ENCODE data around the gene KLRC3.
"Not testable (repeated sequence)": the region's sequence is repeated elsewhere in the genome, so short reads cannot be mapped to it uniquely, and the experiment has no call there.

KLRC3 gene

DNA sequence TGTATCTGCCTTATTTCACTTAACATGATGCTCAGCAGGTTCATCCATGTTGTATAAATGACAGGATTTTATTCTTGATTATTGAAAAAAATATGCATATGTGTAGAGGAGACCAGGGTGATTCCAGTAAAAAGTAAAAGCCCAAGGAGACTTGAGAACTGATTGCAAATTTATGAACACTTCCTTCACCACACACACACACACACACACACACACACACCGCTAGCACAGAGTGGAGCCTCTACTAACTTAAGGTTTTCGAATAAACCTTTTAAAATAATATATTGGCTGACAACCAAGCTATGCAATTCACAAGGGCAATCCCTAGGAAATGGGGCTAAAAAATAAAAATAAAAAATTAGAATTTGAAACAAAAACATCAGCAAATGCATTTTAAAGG lies 22.2 kb downstream of the KLRC3 start:
- Histone ChIP-seq H3K9me3 (ENCODE audit: insufficient read depth, low read depth, low read length) (no peaks in the 10 kb centered on the region), H3K4me3 (ENCODE audit: low read length) (no peak overlapping the region), H3K27ac (ENCODE audit: low read length) (no peak overlapping the region), H3K27me3 (ENCODE audit: insufficient read depth, low read length) (no peaks in the 10 kb centered on the region), H3K9ac (ENCODE audit: low read depth, low read length) (no peak overlapping the region), H3K4me1 (ENCODE audit: insufficient read depth, low read length) (no peaks in the 10 kb centered on the region), H3K36me3 (ENCODE audit: insufficient read depth, low read depth, low read length) (no peaks in the 10 kb centered on the region)

DNA sequence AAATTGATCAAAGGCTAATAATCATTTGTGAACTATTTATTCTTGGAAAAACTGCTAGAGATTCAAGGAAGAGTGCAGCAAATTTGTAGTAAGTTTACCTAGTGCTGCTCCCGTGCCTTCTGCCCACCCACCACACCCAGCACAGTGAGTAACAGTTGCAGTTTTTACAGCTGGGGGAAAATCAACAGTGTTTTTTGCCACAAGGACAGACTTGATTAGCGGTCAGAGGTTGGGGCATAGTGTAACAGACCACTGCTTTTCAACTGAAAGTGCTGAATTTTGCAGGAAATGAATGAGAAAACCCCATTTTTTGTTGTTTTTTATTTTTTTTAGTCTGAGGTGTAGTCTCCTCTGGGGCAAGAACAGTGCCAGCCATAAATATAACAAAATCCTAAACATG lies 23.1 kb downstream of the KLRC3 start:
- Histone ChIP-seq H3K9ac (ENCODE audit: low read depth, low read length) (no peak overlapping the region), H3K27ac (ENCODE audit: low read length) (no peak overlapping the region), H3K4me3 (ENCODE audit: low read length) (no peak overlapping the region), H3K36me3 (ENCODE audit: insufficient read depth, low read depth, low read length) (no peaks in the 10 kb centered on the region), H3K9me3 (ENCODE audit: insufficient read depth, low read depth, low read length) (no peaks in the 10 kb centered on the region), H3K27me3 (ENCODE audit: insufficient read depth, low read length) (no peaks in the 10 kb centered on the region), H3K4me1 (ENCODE audit: insufficient read depth, low read length) (no peaks in the 10 kb centered on the region)

DNA sequence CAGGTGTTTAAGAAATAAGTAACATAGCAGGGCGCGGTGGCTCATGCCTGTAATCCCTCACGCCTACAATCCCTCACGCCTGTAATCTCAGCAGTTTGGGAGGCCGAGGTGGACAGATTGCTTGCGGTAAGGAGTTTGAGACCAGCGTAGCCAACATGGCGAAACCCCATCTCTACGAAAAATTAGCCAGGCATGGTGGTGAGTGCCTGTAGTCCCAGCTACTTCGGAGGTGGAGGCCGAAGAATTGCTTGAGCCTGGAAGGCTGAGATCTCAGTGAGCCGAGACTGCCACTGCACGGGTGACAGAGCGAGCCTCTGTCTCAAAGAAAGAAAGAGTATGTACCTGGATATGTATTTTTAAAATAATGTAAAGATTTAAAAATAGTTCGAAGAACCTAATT lies 24.2 kb downstream of the KLRC3 start:
- H3K27ac ChIP-seq (ENCODE audit: low read length); H3K36me3 ChIP-seq (ENCODE audit: insufficient read depth, low read depth, low read length); H3K9ac ChIP-seq (ENCODE audit: low read depth, low read length); H3K9me3 ChIP-seq (ENCODE audit: insufficient read depth, low read depth, low read length); H3K27me3 ChIP-seq (ENCODE audit: insufficient read depth, low read length); H3K4me3 ChIP-seq (ENCODE audit: low read length); H3K4me1 ChIP-seq (ENCODE audit: insufficient read depth, low read length): not testable (repeated sequence)

GRCh38 chr12:10395390-10395998 lies 24.9 kb downstream of the KLRC3 start:
- Histone ChIP-seq H3K4me1 (ENCODE audit: insufficient read depth, low read length) (no peaks in the 10 kb centered on the region), H3K9ac (ENCODE audit: low read depth, low read length) (no peak overlapping the region), H3K9me3 (ENCODE audit: insufficient read depth, low read depth, low read length) (no peaks in the 10 kb centered on the region), H3K27ac (ENCODE audit: low read length) (no peak overlapping the region), H3K36me3 (ENCODE audit: insufficient read depth, low read depth, low read length) (no peaks in the 10 kb centered on the region), H3K4me3 (ENCODE audit: low read length) (no peak overlapping the region), H3K27me3 (ENCODE audit: insufficient read depth, low read length) (no peaks in the 10 kb centered on the region)

- H3K9ac ChIP-seq (ENCODE audit: low read depth, low read length); H3K9me3 ChIP-seq (ENCODE audit: insufficient read depth, low read depth, low read length); H3K4me1 ChIP-seq (ENCODE audit: insufficient read depth, low read length); H3K27me3 ChIP-seq (ENCODE audit: insufficient read depth, low read length); H3K36me3 ChIP-seq (ENCODE audit: insufficient read depth, low read depth, low read length); H3K4me3 ChIP-seq (ENCODE audit: low read length); H3K27ac ChIP-seq (ENCODE audit: low read length): not testable (repeated sequence)
These were observed 25.8 kb downstream of the KLRC3 start for GRCh38 chr12:10394531-10395152.

DNA sequence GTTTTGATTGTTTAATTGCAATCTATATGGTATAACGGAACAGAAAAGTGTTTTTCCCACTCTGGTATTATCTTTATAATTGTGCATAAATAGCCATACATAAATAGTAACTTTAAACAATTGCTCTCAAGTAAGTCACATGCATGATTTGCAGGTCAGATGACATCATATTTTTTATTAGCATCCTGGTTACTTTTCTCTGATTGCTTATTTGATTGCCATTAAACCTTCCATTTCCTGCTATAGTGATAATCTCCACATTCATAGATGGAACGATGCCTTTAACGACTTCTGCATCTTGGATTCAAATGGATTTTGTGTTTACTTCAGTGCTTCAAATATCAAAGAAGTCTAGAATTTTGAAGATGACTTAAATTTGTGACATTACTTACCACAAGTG lies 27.1 kb downstream of the KLRC3 start:
- H3K4me3 ChIP-seq (ENCODE audit: low read length) = no peak overlapping the region
- no peaks in the 10 kb centered on the region for H3K9me3 ChIP-seq (ENCODE audit: insufficient read depth, low read depth, low read length)
- no peaks in the 10 kb centered on the region for H3K27me3 ChIP-seq (ENCODE audit: insufficient read depth, low read length)
- no peaks in the 10 kb centered on the region for H3K36me3 ChIP-seq (ENCODE audit: insufficient read depth, low read depth, low read length)
- H3K4me1 ChIP-seq (ENCODE audit: insufficient read depth, low read length) = no peaks in the 10 kb centered on the region
- no peak overlapping the region for H3K9ac ChIP-seq (ENCODE audit: low read depth, low read length)
- no peak overlapping the region for H3K27ac ChIP-seq (ENCODE audit: low read length)

GRCh38 chr12:10392394-10392930 lies 27.9 kb downstream of the KLRC3 start:
- no peak overlapping the region for H3K4me3 ChIP-seq (ENCODE audit: low read length)
- no peak overlapping the region for H3K9ac ChIP-seq (ENCODE audit: low read depth, low read length)
- H3K27me3 ChIP-seq (ENCODE audit: insufficient read depth, low read length) = no peaks in the 10 kb centered on the region
- no peaks in the 10 kb centered on the region for H3K9me3 ChIP-seq (ENCODE audit: insufficient read depth, low read depth, low read length)
- no peaks in the 10 kb centered on the region for H3K36me3 ChIP-seq (ENCODE audit: insufficient read depth, low read depth, low read length)
- no peaks in the 10 kb centered on the region for H3K4me1 ChIP-seq (ENCODE audit: insufficient read depth, low read length)
- H3K27ac ChIP-seq (ENCODE audit: low read length) = no peak overlapping the region

DNA sequence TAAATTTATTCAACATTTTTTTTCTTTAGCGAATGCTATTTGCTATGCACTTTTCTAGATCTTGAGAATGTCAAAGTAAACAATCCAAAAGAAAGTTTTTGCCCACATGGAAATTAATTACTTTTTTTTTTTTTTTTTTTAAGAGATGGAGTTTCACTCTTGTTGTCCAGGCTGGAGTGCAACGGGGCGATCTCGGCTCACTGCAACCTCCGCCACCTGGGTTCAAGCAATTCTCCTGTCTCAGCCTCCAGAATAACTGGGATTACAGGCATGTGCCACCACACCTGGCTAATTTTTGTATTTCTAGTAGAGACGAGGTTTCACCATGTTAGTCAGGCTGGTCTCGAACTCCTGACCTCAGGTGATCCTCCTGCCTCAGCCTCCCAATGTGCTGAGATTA lies 29.4 kb downstream of the KLRC3 start:
- H3K27ac ChIP-seq (ENCODE audit: low read length); H3K36me3 ChIP-seq (ENCODE audit: insufficient read depth, low read depth, low read length); H3K9me3 ChIP-seq (ENCODE audit: insufficient read depth, low read depth, low read length); H3K27me3 ChIP-seq (ENCODE audit: insufficient read depth, low read length); H3K9ac ChIP-seq (ENCODE audit: low read depth, low read length); H3K4me3 ChIP-seq (ENCODE audit: low read length); H3K4me1 ChIP-seq (ENCODE audit: insufficient read depth, low read length): not testable (repeated sequence)

GRCh38 chr12:10389904-10390303 lies 30.5 kb downstream of the KLRC3 start, which contains the start of gene KLRK1:
KLRK1 (minus strand) TSS chr12:10390041; CDS start chr12:10388810, 1,231 bp downstream.
- no peak within 1 kb of the TSS for H3K9ac ChIP-seq (ENCODE audit: low read depth, low read length)
- no peaks in the 10 kb centered on the region for H3K4me1 ChIP-seq (ENCODE audit: insufficient read depth, low read length)
- H3K27ac ChIP-seq (ENCODE audit: low read length) = no peak within 1 kb of the TSS
- no peaks in the 10 kb centered on the region for H3K27me3 ChIP-seq (ENCODE audit: insufficient read depth, low read length)
- H3K9me3 ChIP-seq (ENCODE audit: insufficient read depth, low read depth, low read length) = no peaks in the 10 kb centered on the region
- H3K4me3 ChIP-seq (ENCODE audit: low read length) = no peak within 1 kb of the TSS
- no peaks in the 10 kb centered on the region for H3K36me3 ChIP-seq (ENCODE audit: insufficient read depth, low read depth, low read length)

DNA sequence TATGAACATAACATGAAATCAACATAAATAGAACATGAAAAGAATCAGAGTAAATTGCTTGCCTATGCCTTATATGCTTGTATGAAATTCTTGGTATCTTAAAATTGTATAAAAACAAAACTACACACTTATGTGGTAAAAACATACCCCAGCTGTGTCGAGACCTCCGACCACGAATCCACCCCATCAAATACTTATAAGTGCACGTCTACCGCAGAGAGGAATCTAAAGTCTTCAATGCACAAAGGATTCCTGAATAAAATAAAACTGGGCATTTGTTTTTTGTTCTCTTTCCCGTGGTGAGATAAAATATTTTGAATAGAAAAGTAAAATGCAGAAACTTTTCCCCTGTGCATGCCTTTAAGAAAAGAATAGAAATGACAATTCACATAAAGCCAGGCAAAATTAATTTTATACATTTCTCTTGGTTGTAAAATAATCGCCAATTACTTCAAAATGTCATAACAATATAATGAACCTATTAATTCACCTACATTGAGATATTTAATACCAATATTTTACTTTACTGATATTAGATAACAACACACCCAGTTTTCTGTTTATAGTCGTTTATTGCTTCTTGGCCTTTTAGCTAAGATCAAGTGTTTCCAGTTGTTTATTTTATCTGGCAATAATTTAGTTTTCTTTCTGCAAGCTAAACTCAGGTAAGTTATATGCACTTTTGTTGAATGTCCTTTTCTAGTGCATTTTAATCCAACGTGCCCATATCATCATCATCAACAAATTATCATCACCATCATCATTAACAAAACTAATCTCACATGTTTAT lies 31.6 kb downstream of the KLRC3 start:
- no peak overlapping the region for H3K4me3 ChIP-seq (ENCODE audit: low read length)
- no peaks in the 10 kb centered on the region for H3K27me3 ChIP-seq (ENCODE audit: insufficient read depth, low read length)
- H3K9me3 ChIP-seq (ENCODE audit: insufficient read depth, low read depth, low read length) = no peaks in the 10 kb centered on the region
- no peaks in the 10 kb centered on the region for H3K4me1 ChIP-seq (ENCODE audit: insufficient read depth, low read length)
- no peaks in the 10 kb centered on the region for H3K36me3 ChIP-seq (ENCODE audit: insufficient read depth, low read depth, low read length)
- no peak overlapping the region for H3K27ac ChIP-seq (ENCODE audit: low read length)
- H3K9ac ChIP-seq (ENCODE audit: low read depth, low read length) = no peak overlapping the region

- H3K36me3 ChIP-seq (ENCODE audit: insufficient read depth, low read depth, low read length); H3K9ac ChIP-seq (ENCODE audit: low read depth, low read length); H3K9me3 ChIP-seq (ENCODE audit: insufficient read depth, low read depth, low read length); H3K4me1 ChIP-seq (ENCODE audit: insufficient read depth, low read length); H3K4me3 ChIP-seq (ENCODE audit: low read length); H3K27ac ChIP-seq (ENCODE audit: low read length); H3K27me3 ChIP-seq (ENCODE audit: insufficient read depth, low read length): not testable (repeated sequence)
These were observed 32.9 kb downstream of the KLRC3 start for GRCh38 chr12:10387498-10387897.

DNA sequence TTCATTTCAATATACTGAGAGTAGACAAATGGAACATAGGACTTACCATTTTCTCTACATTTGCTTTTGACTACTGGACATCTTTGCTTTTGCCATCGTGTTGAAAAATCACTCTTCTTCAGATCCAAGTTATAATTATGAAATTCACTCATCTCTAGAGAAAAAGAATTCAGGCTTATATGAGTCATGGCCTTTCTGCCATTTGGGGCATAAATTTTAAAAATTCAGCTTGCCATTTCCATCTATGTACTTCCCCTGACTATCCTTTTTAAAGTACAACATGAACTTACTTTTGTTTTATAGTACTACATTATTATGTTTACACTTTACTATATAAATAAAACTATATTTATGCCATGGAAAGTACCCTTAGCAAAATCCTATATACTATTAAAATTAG lies 33.5 kb downstream of the KLRC3 start:
- H3K4me1 ChIP-seq (ENCODE audit: insufficient read depth, low read length) = no peaks in the 10 kb centered on the region
- H3K36me3 ChIP-seq (ENCODE audit: insufficient read depth, low read depth, low read length) = no peaks in the 10 kb centered on the region
- H3K27me3 ChIP-seq (ENCODE audit: insufficient read depth, low read length) = no peaks in the 10 kb centered on the region
- H3K9me3 ChIP-seq (ENCODE audit: insufficient read depth, low read depth, low read length) = no peaks in the 10 kb centered on the region
- no peak overlapping the region for H3K9ac ChIP-seq (ENCODE audit: low read depth, low read length)
- no peak overlapping the region for H3K27ac ChIP-seq (ENCODE audit: low read length)
- H3K4me3 ChIP-seq (ENCODE audit: low read length) = no peak overlapping the region
